HG03066 (cell line): Measurements from ENCODE around the gene AGPAT2.
A peak's percentile ranks its signal among the peaks of the same experiment; 100 is the strongest.

Experiments
- ATAC-seq: cut with Tn5 transposase; IDR thresholded peaks from one replicate; pipeline ENCODE4 v1.9.1; 2021; ENCODE audit warnings: low read depth; ENCODE audit not compliant: unreplicated experiment

AGPAT2 gene

GRCh38 chr9:136703276-136703860 lies 16.1 kb upstream of the AGPAT2 start:
- no peak for ATAC-seq

GRCh38 chr9:136701668-136702053 lies 14.4 kb upstream of the AGPAT2 start:
- no peak for ATAC-seq

GRCh38 chr9:136700959-136701667 lies 13.9 kb upstream of the AGPAT2 start:
- ATAC-seq = peak; percentile 67

DNA sequence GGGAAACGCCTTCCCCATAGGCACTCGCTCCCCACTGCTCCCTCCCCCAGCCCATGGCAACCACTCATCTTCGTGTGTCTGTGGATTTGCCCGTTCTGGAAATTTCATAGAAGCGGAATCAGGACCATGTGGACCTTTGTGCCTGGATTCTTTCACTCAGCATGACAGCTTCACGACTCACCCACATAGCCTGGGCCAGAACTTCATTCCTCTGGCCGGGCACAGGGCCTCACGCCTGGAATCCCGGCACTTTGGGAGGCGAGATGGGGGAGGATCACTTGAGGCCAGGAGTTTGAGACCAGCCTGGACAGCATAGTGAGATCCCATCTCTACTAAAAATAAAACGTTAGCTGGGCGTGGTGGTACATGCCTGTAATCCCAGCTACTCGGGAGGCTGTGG lies 13.0 kb upstream of the AGPAT2 start:
- no peak for ATAC-seq

- ATAC-seq = no peak
These were observed 11.5 kb upstream of the AGPAT2 start for GRCh38 chr9:136698635-136699246.

- ATAC-seq = no peak
These were observed 10.7 kb upstream of the AGPAT2 start for GRCh38 chr9:136697821-136698526.

DNA sequence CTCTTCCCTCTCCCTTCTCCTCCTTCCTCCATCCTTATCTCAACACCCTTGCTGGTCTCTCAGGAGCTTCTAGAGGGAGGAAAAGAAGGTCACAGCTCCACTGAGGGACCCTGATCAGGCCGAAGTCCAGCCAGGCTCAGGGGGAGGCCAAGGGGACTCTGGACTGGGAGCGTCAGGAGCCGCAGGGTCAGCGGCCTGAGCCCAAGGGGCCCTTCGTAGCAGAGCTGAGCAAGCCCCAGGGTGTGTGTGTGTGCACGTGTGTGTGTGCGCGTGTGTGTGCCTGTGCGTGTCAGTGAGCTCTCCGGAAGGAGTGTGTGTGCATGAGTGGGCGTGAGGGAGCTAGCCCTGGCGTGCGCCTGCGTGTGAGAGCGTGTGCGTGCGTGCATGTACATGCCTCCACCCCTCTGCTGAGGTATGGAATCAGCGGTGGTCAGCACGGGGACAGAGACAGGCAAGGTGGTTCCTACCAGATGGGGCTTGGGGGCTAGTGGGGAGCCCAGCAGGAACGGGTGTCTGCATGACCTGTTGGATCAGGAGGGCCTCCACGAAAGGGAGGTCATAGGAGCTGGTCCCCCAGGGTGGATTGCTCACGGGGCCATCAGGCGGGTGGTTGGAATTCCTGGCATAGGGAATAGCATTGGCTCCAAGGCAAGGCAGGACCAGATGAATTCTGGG lies 10.0 kb upstream of the AGPAT2 start:
- ATAC-seq = no peak

GRCh38 chr9:136696502-136696901 lies 9.2 kb upstream of the AGPAT2 start:
- ATAC-seq = no peak

DNA sequence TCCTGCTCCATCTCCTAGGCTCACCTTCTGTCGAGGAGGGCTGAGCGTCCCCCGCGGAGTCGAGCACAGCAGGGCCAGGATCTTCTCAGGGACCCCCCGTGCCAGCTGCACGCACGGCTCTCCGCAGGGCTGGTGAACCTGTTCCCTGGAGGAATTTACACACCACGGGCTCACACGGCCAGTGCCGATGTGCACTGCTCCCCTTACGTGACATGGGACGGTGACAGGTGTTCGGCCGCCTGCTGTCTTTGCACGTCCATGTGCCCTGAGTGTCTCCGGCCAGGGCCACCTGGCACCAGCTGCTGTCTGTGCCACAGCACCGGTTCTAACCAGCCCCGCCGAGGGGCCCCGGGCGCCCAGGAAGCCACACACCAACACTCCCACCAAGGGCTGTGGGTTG lies 8.7 kb upstream of the AGPAT2 start:
- ATAC-seq = no peak

DNA sequence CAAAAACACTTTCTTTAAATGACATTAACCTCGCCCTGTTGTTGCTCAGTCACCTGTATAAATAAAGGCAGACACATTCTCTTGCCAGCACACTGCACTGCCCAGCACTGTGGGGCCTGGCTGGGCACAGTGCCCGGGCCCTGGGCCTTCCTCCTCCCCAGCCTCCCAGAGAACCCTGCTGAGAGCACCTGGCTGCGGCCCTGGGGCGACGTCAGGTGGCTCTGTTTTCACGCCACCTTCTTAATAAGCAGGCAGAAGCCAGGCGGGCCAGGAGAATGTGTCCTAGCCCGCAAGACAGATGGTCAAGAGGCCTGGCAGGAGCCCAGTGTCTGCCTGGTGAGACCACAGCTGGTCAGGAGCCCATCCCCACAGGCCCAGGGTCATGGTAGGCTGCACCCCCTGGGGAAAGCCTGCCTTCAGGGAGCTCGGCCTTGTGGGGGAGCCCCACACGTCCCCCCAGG lies 8.2 kb upstream of the AGPAT2 start:
- ATAC-seq = no peak

DNA sequence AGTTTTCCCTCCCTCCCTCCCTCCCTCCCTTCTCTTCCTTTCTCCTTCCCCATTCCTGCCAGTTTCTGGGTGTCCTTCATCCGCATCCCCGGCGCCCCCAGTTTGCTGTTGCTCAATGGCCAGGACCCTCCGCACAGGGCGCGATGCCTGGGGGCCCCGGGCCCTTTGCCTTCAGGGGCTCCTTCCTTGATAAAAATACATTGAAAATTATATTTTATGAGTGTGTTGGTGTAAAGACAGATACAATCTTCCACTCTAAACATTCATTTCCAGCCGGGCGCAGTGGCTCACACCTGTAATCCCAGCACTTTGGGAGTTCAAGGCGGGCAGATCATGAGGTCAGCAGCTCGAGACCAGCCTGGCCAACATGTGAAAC lies 7.6 kb upstream of the AGPAT2 start:
- ATAC-seq = no peak

DNA sequence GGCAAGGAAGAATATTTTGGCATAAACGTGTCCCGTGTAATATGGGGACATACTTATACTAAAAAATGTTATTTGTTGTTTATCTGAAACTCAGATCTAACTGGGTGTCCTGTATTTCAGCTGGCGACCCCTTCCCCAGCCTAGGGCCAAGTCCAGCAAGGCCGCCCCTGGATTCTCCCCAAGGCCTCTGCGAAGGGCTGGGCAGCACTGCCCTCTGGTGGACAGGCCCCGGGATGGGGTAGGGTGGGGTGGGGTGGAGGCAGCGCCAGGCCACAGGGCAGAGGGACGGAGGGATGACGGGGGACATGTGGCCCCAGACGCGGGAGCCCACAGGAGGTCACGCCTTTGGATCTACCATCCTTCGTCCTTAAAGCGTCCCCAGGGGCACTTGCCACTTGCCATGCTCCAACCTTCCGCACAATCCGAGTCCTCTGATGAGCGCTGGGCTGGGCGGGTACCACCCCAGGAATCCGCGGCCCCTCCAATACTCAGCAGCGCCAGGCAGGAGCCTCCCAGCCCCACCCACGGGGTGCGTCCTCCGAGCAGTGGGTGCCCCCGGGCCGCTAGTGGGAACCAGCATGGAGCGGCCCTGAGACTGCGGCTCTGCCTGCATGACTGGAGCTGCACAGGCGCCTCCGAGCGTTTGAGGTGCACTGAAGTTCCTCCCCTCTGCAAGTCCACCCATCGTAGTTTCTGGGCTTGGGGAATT lies 7.1 kb upstream of the AGPAT2 start:
- no peak for ATAC-seq

DNA sequence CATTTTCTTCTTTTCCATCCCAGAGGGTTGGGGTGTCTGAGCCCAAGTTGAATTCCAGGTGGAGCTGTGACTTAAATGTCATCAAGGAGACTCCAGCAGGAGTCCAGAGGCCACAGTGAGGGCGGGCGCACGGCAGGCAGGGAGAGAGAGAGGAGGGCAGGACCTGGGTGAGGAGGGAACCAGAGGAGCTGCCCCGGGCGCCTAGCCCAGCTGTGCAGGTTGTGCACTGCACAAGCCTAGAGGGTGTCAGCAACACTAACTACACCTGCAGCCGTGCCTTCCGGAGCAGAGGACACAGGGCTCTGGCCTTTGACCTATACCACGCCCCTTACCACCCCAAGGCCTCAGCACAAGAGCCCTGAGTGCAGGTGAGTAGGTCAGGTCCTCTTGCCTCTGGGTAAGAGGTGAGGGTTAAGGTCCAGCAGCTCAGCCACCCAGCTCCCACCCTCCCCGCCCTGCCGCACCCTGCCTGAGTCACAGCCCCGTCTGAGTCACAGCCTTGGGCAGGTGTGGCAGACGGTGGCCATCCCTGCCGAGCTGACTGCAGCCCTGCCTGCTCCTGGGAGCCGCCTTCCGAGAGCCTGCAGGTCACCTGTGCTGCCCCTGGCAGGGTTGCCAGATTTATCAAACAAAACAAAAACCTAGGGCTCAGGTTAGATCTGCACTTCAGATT lies 6.4 kb upstream of the AGPAT2 start:
- ATAC-seq = no peak

DNA sequence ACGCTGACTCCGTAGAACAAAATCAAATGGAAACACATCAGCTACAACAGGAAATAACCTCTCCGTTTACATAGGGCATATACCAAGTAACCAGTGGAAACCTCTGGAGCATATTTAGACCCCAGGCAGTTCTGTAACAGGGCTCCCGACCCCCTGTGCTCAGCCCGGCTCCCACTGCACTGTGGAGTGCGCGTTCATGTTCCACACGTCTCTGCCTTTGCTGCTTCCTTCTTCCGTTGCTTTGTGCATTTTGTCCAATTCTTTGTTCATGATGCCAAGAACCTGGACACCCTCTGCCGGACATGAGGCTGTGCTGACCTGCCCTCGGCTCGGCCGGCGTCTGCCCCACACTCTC lies 5.9 kb upstream of the AGPAT2 start:
- no peak for ATAC-seq

DNA sequence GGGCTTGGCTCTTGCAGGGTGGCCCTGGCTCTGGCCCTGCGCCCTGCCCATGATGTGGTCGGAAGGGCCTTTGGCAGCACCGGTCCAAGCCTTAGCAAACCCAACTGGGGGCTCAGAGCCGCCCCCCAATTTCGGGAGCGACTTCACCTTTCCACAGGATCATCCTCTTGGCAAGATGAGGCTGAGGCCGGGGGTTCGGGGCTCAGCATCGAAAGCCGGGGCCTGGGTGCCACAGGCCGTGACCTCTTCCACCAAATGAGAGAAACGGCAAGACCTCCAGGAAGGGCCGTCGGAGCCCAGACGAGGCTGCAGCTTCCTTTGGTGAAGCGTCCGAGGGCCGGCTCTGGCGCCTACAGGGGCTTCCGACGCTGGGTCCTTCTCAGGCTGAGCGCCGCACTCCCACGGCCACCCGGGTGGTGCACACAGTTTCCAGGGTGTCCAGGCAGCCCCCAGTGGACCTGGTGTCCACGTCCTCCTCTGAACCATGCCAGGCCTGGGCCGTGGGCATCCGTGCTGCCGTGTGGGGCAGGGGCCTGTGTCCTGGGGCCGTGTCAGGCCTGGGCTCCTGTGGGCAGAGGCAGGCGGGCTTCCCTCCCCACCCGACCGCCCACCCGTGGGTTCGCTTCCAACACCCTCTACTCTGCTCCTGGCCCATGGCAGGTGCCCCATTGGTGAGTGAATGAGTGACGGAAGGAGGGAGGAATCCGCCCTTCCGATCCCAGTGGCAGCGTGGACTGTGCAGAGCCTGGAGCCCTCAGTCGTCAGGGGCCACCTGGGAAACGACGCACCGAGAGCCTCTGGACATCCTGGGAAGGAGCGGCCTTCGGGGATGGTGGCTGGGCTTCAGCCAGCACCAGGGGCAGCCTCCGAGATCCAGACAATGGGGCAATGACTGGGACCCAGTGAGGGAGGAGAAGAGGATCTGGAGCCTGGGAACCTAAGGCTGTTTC lies 5.2 kb upstream of the AGPAT2 start:
- ATAC-seq = no peak

- ATAC-seq = no peak
These were observed 4.3 kb upstream of the AGPAT2 start for GRCh38 chr9:136691316-136692184.

GRCh38 chr9:136690806-136691261 lies 3.6 kb upstream of the AGPAT2 start:
- no peak for ATAC-seq
